ENCODE data around the gene LGALS16. TPM values are rescaled to one million over a fixed set of nuclear protein-coding genes. Genes with fewer than 3 reads are reported as not detected.

Gene LGALS16
- total and polyA plus RNA-seq, 10 of the 15 experiments (the other 5 are each of a cell fraction or from before 2014, with no cell fraction given) = not detected

DNA sequence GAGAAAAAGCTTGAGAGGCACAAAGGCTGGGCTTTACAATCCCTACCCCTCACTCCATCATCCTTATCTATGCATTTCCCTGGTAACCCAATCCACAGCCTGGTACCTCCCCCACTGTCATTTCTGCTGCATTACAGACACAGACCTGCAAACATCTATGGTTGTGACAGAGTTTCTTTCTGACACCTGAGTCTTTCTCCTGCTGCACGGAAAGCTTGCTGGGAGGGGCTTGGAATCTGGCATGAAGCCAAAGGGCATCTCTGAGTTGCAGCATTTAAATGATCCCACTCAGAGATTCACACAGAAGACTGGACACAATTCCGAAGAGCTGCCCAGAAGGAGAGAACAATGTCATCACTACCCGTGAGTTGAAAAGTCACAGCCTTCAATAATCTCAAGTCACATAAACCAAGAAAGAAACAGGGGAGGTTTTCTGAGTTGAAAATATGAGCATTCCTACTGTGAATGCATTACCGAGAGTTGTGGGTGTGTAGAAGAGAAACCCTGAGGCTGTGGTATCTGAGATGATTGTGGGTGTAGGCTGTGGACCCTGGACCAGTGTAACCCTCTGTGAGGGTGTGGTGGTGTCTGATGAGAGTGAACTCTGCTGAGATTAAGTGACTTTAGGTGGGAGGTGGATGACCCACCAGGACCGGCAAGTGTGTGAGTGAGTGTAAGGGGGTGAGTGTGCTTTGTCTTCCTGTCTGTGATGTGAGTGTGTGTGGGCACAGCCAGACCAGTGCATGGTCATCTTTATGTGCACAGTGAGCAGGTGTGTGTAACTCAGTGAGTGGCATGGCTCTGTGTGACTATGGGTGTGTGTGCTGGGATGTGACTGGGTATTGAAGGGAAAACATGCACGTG lies 48.7 kb downstream of the LGALS16 start, which contains the start of gene LGALS14 (continued):
- TF ChIP-seq RB1 (IDR thresholded peaks at IDR 0.05; ENCODE audit: borderline replicate concordance) = no peak
- TF ChIP-seq STAT3 (IDR thresholded peaks at IDR 0.05; ENCODE audit: low read depth, low read length) = no peak
- TF ChIP-seq ZNF622 (IDR thresholded peaks at IDR 0.05) = no peak
- TF ChIP-seq TBL1XR1 (IDR thresholded peaks at IDR 0.05; ENCODE audit: low read depth, low read length) = no peak
- peak; percentile 39; the same call in 1 of the 2 replicates for TF ChIP-seq ZBED1 (IDR thresholded peaks at IDR 0.05; ENCODE audit: borderline replicate concordance)
- peak in 1 of 2 experiments; percentile 31; a peak in 2 of 4 replicates for TF ChIP-seq IKZF2 (IDR thresholded peaks at IDR 0.05)
- TF ChIP-seq ZBTB33 (IDR thresholded peaks at IDR 0.05) = no peak
- TF ChIP-seq HCFC1 (IDR thresholded peaks at IDR 0.05; ENCODE audit: low read length) = no peak

GRCh38 chr19:39705578-39706188 lies 50.0 kb downstream of the LGALS16 start:
- in situ Hi-C loops (cut with MboI) = no loop called here
- H3K27ac ChIP-seq (ENCODE audit: control insufficient read depth, insufficient read depth) = peak overlapping the region; percentile 88
- POLR2A ChIA-PET = interaction anchor here (1.2 kb wide), 1 partner anchor 26 kb away, joined by 5 read pairs; no protein-coding TSS in a partner anchor
- no peaks in the 10 kb centered on the region; the same call in 2 of the 3 replicates for H3K9me3 ChIP-seq (replicated peaks; ENCODE audit: control insufficient read depth, insufficient read depth, low read length)
- peaks cover 83% of the 10 kb centered on the region for H3K4me1 ChIP-seq (ENCODE audit: control insufficient read depth, insufficient read depth, low read length)
- 34% methylated on average over 8 of the region's 8 CpGs for WGBS (ENCODE audit: insufficient coverage, insufficient replicate concordance, low lambda C conversion rate, missing lambda C conversion rate)
- peak overlapping the region; percentile 31 for H3K9ac ChIP-seq (ENCODE audit: control insufficient read depth, insufficient read depth, low read length)
- H3K36me3 ChIP-seq (ENCODE audit: control insufficient read depth in 2 of 2, insufficient read depth in 2 of 2, low read length in 1 of 2) = no peaks in the 10 kb centered on the region
- H3K4me3 ChIP-seq = peak overlapping the region; percentile 58; the same call in 1 of the 2 replicates
- H4K20me1 ChIP-seq (ENCODE audit: control insufficient read depth, insufficient read depth) = no peaks in the 10 kb centered on the region
- ATAC-seq (peak; percentile 27), DNase-seq (ENCODE audit: low read depth, low spot score) (no peak), FAIRE-seq (no peak)
- SMC1A ChIA-PET (ENCODE audit: uncharacterized antibody, unreplicated experiment) = interaction anchor here (8.1 kb wide), 1 partner anchor 30 kb away, joined by 113 read pairs; no protein-coding TSS in a partner anchor
- peak overlapping the region; percentile 10; the same call in 1 of the 2 replicates for H2AFZ ChIP-seq (ENCODE audit: control insufficient read depth, low read depth, low read length)
- peaks cover 2% of the 10 kb centered on the region for H3K79me2 ChIP-seq (ENCODE audit: control insufficient read depth, insufficient read depth, low read length)
- RAD21 ChIA-PET (ENCODE audit: unreplicated experiment) = interaction anchor here (1.0 to 2.5 kb wide), 3 partner anchors 15 to 29 kb away, joined by 3 to 11 read pairs (median 9); no protein-coding TSS in a partner anchor
- no TSS peak for BruUV-seq (replicated peaks)
- peak overlapping the region; percentile 92 for H3K4me2 ChIP-seq (ENCODE audit: control insufficient read depth, insufficient read depth)
- H3K27me3 ChIP-seq (replicated peaks in 1 of 2; ENCODE audit: control insufficient read depth in 2 of 2, insufficient read depth in 2 of 2, low read length in 1 of 2) = no peaks in the 10 kb centered on the region
- CTCF ChIA-PET = interaction anchor here (0.9 to 9.3 kb wide), 5 partner anchors 24 to 87 kb away, joined by 3 to 103 read pairs (median 3); no protein-coding TSS in a partner anchor
- intact Hi-C loops (cut with micrococcal nuclease; ENCODE audit: unreplicated experiment) = loop anchor here (5.0 kb wide), 1 partner anchor 37 kb away; no protein-coding TSS in a partner anchor
- peak; percentile 52; the same call in 1 of the 2 replicates for TF ChIP-seq HDGF (IDR thresholded peaks at IDR 0.05)
- peak; percentile 66 for TF ChIP-seq ATF2 (IDR thresholded peaks at IDR 0.05; ENCODE audit: low read length)
- TF ChIP-seq POLR2A (IDR thresholded peaks at IDR 0.05; ENCODE audit: low read depth, low read length) = 0 out of 2 replicates have a peak, but pooled peaks have one; percentile 29
- TF ChIP-seq POLR2AphosphoS5 (IDR thresholded peaks at IDR 0.05; ENCODE audit: low read length) = peak; percentile 23; the same call in 1 of the 2 replicates
- 0 out of 4 replicates have a peak, but pooled peaks of 1 of the 2 experiments have one; percentile 41 for TF ChIP-seq ETV6 (conservative IDR thresholded peaks at IDR 0.05 in 1 of 2, IDR thresholded peaks at IDR 0.05 in 1 of 2; ENCODE audit: borderline replicate concordance in 1 of 2, low read depth in 1 of 2)
- 0 out of 2 replicates have a peak, but pooled peaks have one; percentile 42 for TF ChIP-seq TAF1 (IDR thresholded peaks at IDR 0.05; ENCODE audit: borderline replicate concordance, low read depth, low read length)
- TF ChIP-seq NBN (IDR thresholded peaks at IDR 0.05) = peak; percentile 39; the same call in 1 of the 2 replicates
- TF ChIP-seq RUNX3 (IDR thresholded peaks at IDR 0.05; ENCODE audit: low read length) = peak; percentile 83
- TF ChIP-seq, protein P1, sequence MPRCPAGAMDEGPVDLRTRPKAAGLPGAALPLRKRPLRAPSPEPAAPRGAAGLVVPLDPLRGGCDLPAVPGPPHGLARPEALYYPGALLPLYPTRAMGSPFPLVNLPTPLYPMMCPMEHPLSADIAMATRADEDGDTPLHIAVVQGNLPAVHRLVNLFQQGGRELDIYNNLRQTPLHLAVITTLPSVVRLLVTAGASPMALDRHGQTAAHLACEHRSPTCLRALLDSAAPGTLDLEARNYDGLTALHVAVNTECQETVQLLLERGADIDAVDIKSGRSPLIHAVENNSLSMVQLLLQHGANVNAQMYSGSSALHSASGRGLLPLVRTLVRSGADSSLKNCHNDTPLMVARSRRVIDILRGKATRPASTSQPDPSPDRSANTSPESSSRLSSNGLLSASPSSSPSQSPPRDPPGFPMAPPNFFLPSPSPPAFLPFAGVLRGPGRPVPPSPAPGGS (IDR thresholded peaks at IDR 0.05; ENCODE audit: borderline replicate concordance, insufficient read depth, low read depth, low read length, poor library complexity, severe bottlenecking) = peak; percentile 28

Data from GM12878 (cell line).